MM.1S (cell line): ENCODE results near the gene PEX1.
A peak's percentile ranks its signal among the peaks of the same experiment; 100 is the strongest.

Source experiments
- DNase-seq: peaks from one replicate; pipeline ENCODE4 v3.0.0-alpha.2; 2015
- H2AFZ ChIP-seq: fragments of 300-600 bp; sonication (generic); 2 replicates; pipeline ENCODE4 v1.6.0; 2016; ENCODE audit warnings: antibody characterized with exemption, low read length
- H3F3A ChIP-seq: fragments of 300-600 bp; sonication (generic); 2 replicates; pipeline ENCODE4 v1.6.1; 2016; ENCODE audit warnings: mild to moderate bottlenecking, antibody characterized with exemption, low read length, moderate library complexity, mixed read lengths; ENCODE audit not compliant: insufficient read depth
- H3K27ac ChIP-seq: fragments of 300-600 bp; sonication (generic); 2 replicates; pipeline ENCODE4 v1.5.1; 2016; ENCODE audit warnings: mild to moderate bottlenecking, low read length
- H3K27me3 ChIP-seq: fragments of 300-600 bp; sonication (generic); replicated peaks from 2 replicates; pipeline ENCODE4 v1.6.0; 2016; ENCODE audit warnings: low read length; ENCODE audit not compliant: insufficient read depth
- H3K36me3 ChIP-seq: fragments of 300-600 bp; sonication (generic); replicated peaks from 2 replicates; pipeline ENCODE4 v1.6.1; 2016; ENCODE audit warnings: mild to moderate bottlenecking, low read length, mixed read lengths; ENCODE audit not compliant: insufficient read depth
- H3K4me1 ChIP-seq: fragments of 300-600 bp; sonication (generic); 2 replicates; pipeline ENCODE4 v1.6.1; 2016; ENCODE audit warnings: low read length, mixed read lengths
- H3K4me2 ChIP-seq: fragments of 300-600 bp; sonication (generic); 2 replicates; pipeline ENCODE4 v1.6.0; 2016; ENCODE audit warnings: low read depth, low read length
- H3K4me3 ChIP-seq: fragments of 300-600 bp; sonication (generic); 2 replicates; pipeline ENCODE4 v1.5.1; 2016; ENCODE audit warnings: low read length, mixed read lengths
- H3K79me2 ChIP-seq: fragments of 300-600 bp; sonication (generic); 2 replicates; pipeline ENCODE4 v1.6.1; 2016; ENCODE audit warnings: mixed run types, low read length, mixed read lengths
- H3K9ac ChIP-seq: fragments of 300-600 bp; sonication (generic); 2 replicates; pipeline ENCODE4 v1.6.1; 2016; ENCODE audit warnings: low read length, mixed read lengths
- H3K9me2 ChIP-seq: fragments of 300-600 bp; sonication (generic); replicated peaks from 2 replicates; pipeline ENCODE4 v1.6.1; 2016; ENCODE audit warnings: mild to moderate bottlenecking, low read length, mixed read lengths; ENCODE audit not compliant: insufficient read depth
- H3K9me3 ChIP-seq: fragments of 300-600 bp; sonication (generic); replicated peaks from 2 replicates; pipeline ENCODE4 v1.6.1; 2016; ENCODE audit warnings: mild to moderate bottlenecking, low read length, mixed read lengths; ENCODE audit not compliant: insufficient read depth
- H4K20me1 ChIP-seq: fragments of 300-600 bp; sonication (generic); 2 replicates; pipeline ENCODE4 v1.6.1; 2016; ENCODE audit warnings: mild to moderate bottlenecking, low read length, moderate library complexity, mixed read lengths; ENCODE audit not compliant: insufficient read depth
- CTCF ChIP-seq: fragments of 300-600 bp; sonication (generic); IDR thresholded peaks from 2 replicates; pipeline ENCODE4 v1.5.1; 2016; ENCODE audit warnings: antibody characterized with exemption, low read length, mixed read lengths
- EZH2 ChIP-seq: fragments of 300-600 bp; sonication (generic); optimal IDR thresholded peaks from 2 replicates; pipeline ENCODE3; 2017; ENCODE audit warnings: low read depth, mild to moderate bottlenecking, antibody characterized with exemption, low read length, mixed read lengths
- EZH2phosphoT487 ChIP-seq: fragments of 300-600 bp; sonication (generic); IDR thresholded peaks from 2 replicates; pipeline ENCODE4 v1.6.1; 2018; ENCODE audit warnings: antibody characterized with exemption, low read length

The PEX1 gene

GRCh38 chr7:92528188-92528957, at the start of gene PEX1, which contains the start of gene RBM48:
Gene PEX1 (minus strand): TSS chr7:92528520. CDS start chr7:92528435, 85 bp downstream.
Gene RBM48 (plus strand): TSS chr7:92528795. CDS start chr7:92528814, 19 bp downstream.
- Histone ChIP-seq H3K27ac (peak within 1 kb of the TSS; percentile 92), H3K9me3 (no peaks in the 10 kb centered on the region), H3K4me3 (peak within 1 kb of the TSS; percentile 98), H3K9ac (peak within 1 kb of the TSS; percentile 94), H2AFZ (peak within 1 kb of the TSS; percentile 95), H3K36me3 (peaks cover 6% of the 10 kb centered on the region; the same call in 1 of the 2 replicates), H4K20me1 (no peaks in the 10 kb centered on the region), H3K27me3 (no peaks in the 10 kb centered on the region), H3K79me2 (peaks cover 52% of the 10 kb centered on the region), H3K4me2 (peak within 1 kb of the TSS; percentile 75), H3K9me2 (no peaks in the 10 kb centered on the region), H3K4me1 (peaks cover 5% of the 10 kb centered on the region), H3F3A (peaks cover 14% of the 10 kb centered on the region)
- DNase-seq = peak; percentile 99
- TF ChIP-seq EZH2phosphoT487 = no peak
- TF ChIP-seq CTCF = peak; percentile 53
- no peak for TF ChIP-seq EZH2

GRCh38 chr7:92576296-92576695, 48.0 kb upstream of the PEX1 start:
- Histone ChIP-seq H3K27me3 (no peaks in the 10 kb centered on the region), H3K4me2 (no peak overlapping the region), H3K27ac (no peak overlapping the region), H4K20me1 (peaks cover 2% of the 10 kb centered on the region; the same call in 1 of the 2 replicates), H2AFZ (no peak overlapping the region), H3K4me3 (no peak overlapping the region), H3K9ac (no peak overlapping the region), H3K9me3 (no peaks in the 10 kb centered on the region), H3K4me1 (no peaks in the 10 kb centered on the region), H3K36me3 (peaks cover 30% of the 10 kb centered on the region; the same call in 1 of the 2 replicates), H3K9me2 (no peaks in the 10 kb centered on the region), H3K79me2 (peaks cover 37% of the 10 kb centered on the region), H3F3A (no peaks in the 10 kb centered on the region; the same call in none of the 2 replicates)
- TF ChIP-seq CTCF (no peak), EZH2phosphoT487 (no peak), EZH2 (no peak)
- DNase-seq = no peak

GRCh38 chr7:92569137-92569536, 40.8 kb upstream of the PEX1 start:
- no peak for TF ChIP-seq EZH2
- TF ChIP-seq EZH2phosphoT487 = no peak
- no peak for TF ChIP-seq CTCF
- Histone ChIP-seq H3K79me2 (peaks cover 8% of the 10 kb centered on the region), H3K27ac (no peak overlapping the region), H3K9me3 (no peaks in the 10 kb centered on the region), H3K4me1 (no peaks in the 10 kb centered on the region), H3K4me3 (no peak overlapping the region), H2AFZ (no peak overlapping the region), H3K9me2 (no peaks in the 10 kb centered on the region), H3K9ac (no peak overlapping the region), H3F3A (no peaks in the 10 kb centered on the region), H4K20me1 (no peaks in the 10 kb centered on the region), H3K4me2 (no peak overlapping the region), H3K36me3 (peaks cover 3% of the 10 kb centered on the region), H3K27me3 (no peaks in the 10 kb centered on the region)
- no peak for DNase-seq
